ENCODE results near the gene PROM1. TPM values are rescaled to one million over a fixed set of nuclear protein-coding genes. Genes with fewer than 3 reads are reported as not detected.

Gene PROM1
- total RNA-seq, 1 donor from 2014 or later: 30.3 TPM

DNA sequence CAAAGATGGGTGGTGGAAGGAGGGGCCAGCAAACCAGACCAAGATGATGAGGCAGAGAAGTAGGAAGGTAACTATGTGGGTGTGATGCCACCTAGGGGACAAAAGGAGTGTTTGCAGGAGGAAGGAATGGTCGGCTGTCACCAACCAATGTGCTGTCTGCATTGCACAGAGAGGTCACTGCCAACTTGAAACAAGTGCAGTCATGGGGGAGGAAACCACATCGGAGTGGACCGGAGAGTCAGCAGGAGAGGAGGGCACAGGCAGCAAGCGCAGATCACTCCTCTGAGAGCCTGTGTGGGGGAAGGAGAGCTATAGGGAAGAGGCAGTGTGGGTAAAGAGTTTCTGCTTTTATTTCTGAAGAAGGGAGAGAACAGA is 82.4 kb downstream of the PROM1 start:
- Mint-ChIP-seq H3K27ac (no peak overlapping the region), H3K27me3 (no peaks in the 10 kb centered on the region), H3K4me3 (no peak overlapping the region), H3K36me3 (no peaks in the 10 kb centered on the region), H3K9me3 (no peaks in the 10 kb centered on the region), H3K4me1 (ENCODE audit: unreplicated experiment) (no peaks in the 10 kb centered on the region)
- TF ChIP-seq, protein P1, sequence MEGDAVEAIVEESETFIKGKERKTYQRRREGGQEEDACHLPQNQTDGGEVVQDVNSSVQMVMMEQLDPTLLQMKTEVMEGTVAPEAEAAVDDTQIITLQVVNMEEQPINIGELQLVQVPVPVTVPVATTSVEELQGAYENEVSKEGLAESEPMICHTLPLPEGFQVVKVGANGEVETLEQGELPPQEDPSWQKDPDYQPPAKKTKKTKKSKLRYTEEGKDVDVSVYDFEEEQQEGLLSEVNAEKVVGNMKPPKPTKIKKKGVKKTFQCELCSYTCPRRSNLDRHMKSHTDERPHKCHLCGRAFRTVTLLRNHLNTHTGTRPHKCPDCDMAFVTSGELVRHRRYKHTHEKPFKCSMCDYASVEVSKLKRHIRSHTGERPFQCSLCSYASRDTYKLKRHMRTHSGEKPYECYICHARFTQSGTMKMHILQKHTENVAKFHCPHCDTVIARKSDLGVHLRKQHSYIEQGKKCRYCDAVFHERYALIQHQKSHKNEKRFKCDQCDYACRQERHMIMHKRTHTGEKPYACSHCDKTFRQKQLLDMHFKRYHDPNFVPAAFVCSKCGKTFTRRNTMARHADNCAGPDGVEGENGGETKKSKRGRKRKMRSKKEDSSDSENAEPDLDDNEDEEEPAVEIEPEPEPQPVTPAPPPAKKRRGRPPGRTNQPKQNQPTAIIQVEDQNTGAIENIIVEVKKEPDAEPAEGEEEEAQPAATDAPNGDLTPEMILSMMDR (conservative IDR thresholded peaks at IDR 0.05): peak; percentile 90
- DNase-seq (ENCODE audit: extremely low spot score, unreplicated experiment): no peak

DNA sequence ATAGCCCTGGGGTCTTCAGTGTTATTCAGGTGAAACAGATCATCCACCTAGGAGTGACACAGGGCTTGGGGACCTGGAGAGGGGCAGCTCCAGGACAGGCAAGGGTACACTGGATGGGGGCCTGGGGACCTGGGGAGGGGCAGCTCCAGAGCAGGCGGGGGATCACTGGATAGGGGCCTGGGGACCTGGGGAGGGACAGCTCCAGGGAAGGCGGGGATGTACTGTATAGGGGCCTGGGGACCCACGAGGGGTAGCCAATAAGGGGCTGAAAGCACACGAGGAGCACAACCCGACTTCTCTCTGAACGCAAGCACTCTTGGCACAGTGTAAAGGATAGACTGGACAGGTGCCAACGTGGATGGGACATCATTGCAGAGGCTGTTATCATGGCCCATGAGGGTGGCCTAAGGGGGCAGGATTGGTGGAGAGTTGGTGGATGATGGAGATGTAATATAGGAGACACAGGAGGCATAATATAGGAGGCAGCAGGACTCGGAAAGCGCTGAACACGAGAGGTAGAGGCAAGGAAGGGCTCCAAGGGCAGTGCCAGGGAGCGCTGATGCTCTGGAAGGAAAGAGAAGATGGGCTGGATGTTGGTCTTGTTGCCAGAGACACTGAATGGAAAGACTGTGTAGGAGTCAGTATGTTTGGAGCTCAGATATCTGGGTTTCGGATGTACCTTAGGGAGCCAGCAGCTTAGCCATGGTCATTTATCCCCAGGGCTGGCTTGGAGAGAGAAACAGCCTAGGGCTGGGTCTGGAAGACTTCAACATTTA is 82.9 kb downstream of the PROM1 start:
- TF ChIP-seq, protein P1 (conservative IDR thresholded peaks at IDR 0.05): no peak
- Mint-ChIP-seq H3K27me3 (no peaks in the 10 kb centered on the region), H3K36me3 (no peaks in the 10 kb centered on the region), H3K27ac (no peak overlapping the region), H3K9me3 (no peaks in the 10 kb centered on the region), H3K4me1 (ENCODE audit: unreplicated experiment) (no peaks in the 10 kb centered on the region), H3K4me3 (no peak overlapping the region)
- no peak for DNase-seq (ENCODE audit: extremely low spot score, unreplicated experiment)

DNA sequence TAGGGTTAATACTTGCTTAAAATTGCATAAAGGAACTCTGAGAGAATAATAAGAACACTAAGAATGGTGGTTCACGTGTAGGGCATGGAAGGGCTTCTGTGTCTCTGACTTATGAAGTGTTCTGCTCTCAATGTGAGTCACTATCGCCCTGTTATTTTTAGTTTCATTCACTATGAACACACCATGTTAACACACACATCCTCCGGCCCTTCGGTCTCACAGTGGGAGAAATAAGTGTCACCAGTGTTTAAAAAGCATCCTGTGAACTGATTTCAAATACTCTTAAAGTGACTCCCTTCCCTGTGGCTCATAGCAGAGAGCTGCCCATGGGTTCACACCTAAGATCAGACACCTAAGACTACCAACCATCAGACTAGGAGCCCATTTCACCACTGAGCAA is 87.0 kb downstream of the PROM1 start:
- H3K9me3 Mint-ChIP-seq: no peaks in the 10 kb centered on the region
- no peak overlapping the region for H3K4me3 Mint-ChIP-seq
- no peaks in the 10 kb centered on the region for H3K4me1 Mint-ChIP-seq (ENCODE audit: unreplicated experiment)
- TF ChIP-seq, protein P1 (conservative IDR thresholded peaks at IDR 0.05): no peak
- DNase-seq (ENCODE audit: extremely low spot score, unreplicated experiment): no peak
- no peak overlapping the region for H3K27ac Mint-ChIP-seq
- no peaks in the 10 kb centered on the region for H3K36me3 Mint-ChIP-seq
- H3K27me3 Mint-ChIP-seq: no peaks in the 10 kb centered on the region

DNA sequence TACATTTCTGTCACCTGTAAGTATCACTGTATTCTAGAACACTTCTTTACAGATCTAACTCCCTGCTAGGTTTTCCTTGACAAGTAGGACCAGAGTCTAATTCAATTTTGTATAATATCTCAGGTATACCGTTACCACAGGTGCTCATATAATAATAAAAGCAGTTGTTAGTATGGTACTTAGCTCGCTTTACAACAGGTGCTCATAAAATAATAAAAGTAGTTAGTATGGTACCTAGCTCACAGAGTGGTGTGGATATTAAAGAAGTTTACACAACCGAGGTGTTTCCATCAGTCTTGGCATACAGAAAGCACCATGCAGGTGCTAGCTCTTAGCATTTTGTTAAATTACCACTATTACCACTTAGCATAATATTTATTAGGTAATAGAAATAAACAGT is 88.0 kb downstream of the PROM1 start:
- no peaks in the 10 kb centered on the region for H3K9me3 Mint-ChIP-seq
- H3K27ac Mint-ChIP-seq: no peak overlapping the region
- DNase-seq (ENCODE audit: extremely low spot score, unreplicated experiment): no peak
- no peaks in the 10 kb centered on the region for H3K4me1 Mint-ChIP-seq (ENCODE audit: unreplicated experiment)
- H3K36me3 Mint-ChIP-seq: no peaks in the 10 kb centered on the region
- TF ChIP-seq, protein P1 (conservative IDR thresholded peaks at IDR 0.05): no peak
- H3K4me3 Mint-ChIP-seq: no peak overlapping the region
- H3K27me3 Mint-ChIP-seq: no peaks in the 10 kb centered on the region

DNA sequence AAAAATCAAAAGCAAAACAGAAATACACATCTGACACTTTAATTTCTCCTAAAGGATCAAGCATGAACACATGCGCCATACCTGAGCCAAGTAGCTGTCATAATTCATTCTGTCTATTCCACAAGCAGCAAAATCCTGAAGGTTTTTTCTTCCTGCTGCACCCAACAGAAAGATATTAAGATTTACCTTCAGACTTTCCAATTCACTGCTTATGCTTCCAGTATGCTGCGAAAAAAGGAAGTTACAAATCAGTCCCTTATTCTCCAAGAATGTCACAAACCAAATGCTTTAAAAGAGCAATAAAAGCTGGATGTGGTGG is 91.7 kb downstream of the PROM1 start:
- H3K4me3 Mint-ChIP-seq: no peak overlapping the region
- peaks cover 9% of the 10 kb centered on the region for H3K4me1 Mint-ChIP-seq (ENCODE audit: unreplicated experiment)
- TF ChIP-seq, protein P1 (conservative IDR thresholded peaks at IDR 0.05): no peak
- H3K36me3 Mint-ChIP-seq: no peaks in the 10 kb centered on the region
- no peaks in the 10 kb centered on the region for H3K9me3 Mint-ChIP-seq
- DNase-seq (ENCODE audit: extremely low spot score, unreplicated experiment): no peak
- no peaks in the 10 kb centered on the region for H3K27me3 Mint-ChIP-seq
- H3K27ac Mint-ChIP-seq: no peak overlapping the region
